Hepatocyte (in vitro differentiated cells): Measurements from ENCODE around the gene AGBL3. TPM values are rescaled to one million over a fixed set of nuclear protein-coding genes. Genes with fewer than 3 reads are reported as not detected.

Experiments
- DNase-seq: peaks from one replicate; pipeline ENCODE4 v3.0.0-alpha.2; 2016; ENCODE audit warnings: low spot score
- H2AFZ ChIP-seq: fragments of 200-600 bp; sonication (generic); 2 replicates; pipeline ENCODE4 v1.6.0; 2016; ENCODE audit warnings: antibody characterized with exemption, mild to moderate bottlenecking
- H3K27ac ChIP-seq: fragments of 200-600 bp; sonication (generic); 2 replicates; pipeline ENCODE4 v1.5.1; 2016; ENCODE audit warnings: mild to moderate bottlenecking
- H3K27me3 ChIP-seq: fragments of 200-600 bp; sonication (generic); 2 replicates; pipeline ENCODE4 v1.6.1; 2016
- H3K36me3 ChIP-seq: fragments of 200-600 bp; sonication (generic); replicated peaks from 2 replicates; pipeline ENCODE4 v1.5.1; 2016; ENCODE audit warnings: low read depth; ENCODE audit not compliant: insufficient read depth
- H3K4me1 ChIP-seq: fragments of 200-600 bp; sonication (generic); 2 replicates; pipeline ENCODE4 v1.5.1; 2016; ENCODE audit warnings: mild to moderate bottlenecking, moderate library complexity; ENCODE audit not compliant: insufficient read depth
- H3K4me2 ChIP-seq: fragments of 200-600 bp; sonication (generic); 2 replicates; pipeline ENCODE4 v1.6.0; 2016
- H3K4me3 ChIP-seq: fragments of 200-600 bp; sonication (generic); 2 replicates; pipeline ENCODE4 v1.5.1; 2016; ENCODE audit warnings: mild to moderate bottlenecking
- H3K79me2 ChIP-seq: fragments of 200-600 bp; sonication (generic); 2 replicates; pipeline ENCODE4 v1.6.0; 2017; ENCODE audit warnings: mild to moderate bottlenecking
- H3K9me2 ChIP-seq: fragments of 200-600 bp; sonication (generic); replicated peaks from 2 replicates; pipeline ENCODE4 v1.6.0; 2017; ENCODE audit warnings: mild to moderate bottlenecking; ENCODE audit not compliant: insufficient read depth
- H3K9me3 ChIP-seq: fragments of 200-600 bp; sonication (generic); 2 replicates; pipeline ENCODE4 v1.5.1; 2016; ENCODE audit warnings: low read depth, mild to moderate bottlenecking
- H4K20me1 ChIP-seq: fragments of 200-600 bp; sonication (generic); 2 replicates; pipeline ENCODE4 v1.6.0; 2016; ENCODE audit warnings: mild to moderate bottlenecking; ENCODE audit not compliant: insufficient read depth, poor library complexity, severe bottlenecking
- CTCF ChIP-seq: fragments of 200-600 bp; sonication (generic); IDR thresholded peaks from 2 replicates; pipeline ENCODE4 v1.5.1; 2016; ENCODE audit warnings: antibody characterized with exemption, mild to moderate bottlenecking; ENCODE audit not compliant: poor library complexity
- EZH2 ChIP-seq: fragments of 200-600 bp; sonication (generic); IDR thresholded peaks from 2 replicates; pipeline ENCODE4 v1.6.1; 2016; ENCODE audit warnings: antibody characterized with exemption, mild to moderate bottlenecking, borderline replicate concordance
- EZH2phosphoT487 ChIP-seq: fragments of 200-600 bp; sonication (generic); IDR thresholded peaks from one replicate; pipeline ENCODE4 v1.6.1; 2018; ENCODE audit warnings: antibody characterized with exemption, mild to moderate bottlenecking, low read depth, moderate library complexity; ENCODE audit not compliant: unreplicated experiment, severe bottlenecking
- WGBS: methylation state at CpG from one replicate; pipeline ENCODE4 v1.1.6; 2016; ENCODE audit warnings: low lambda C conversion rate; ENCODE audit errors: missing lambda C conversion rate; 5-methylcytosine and 5-hydroxymethylcytosine counted together
- polyA plus RNA-seq: library from polyadenylated mRNA; unstranded; fragments of >200 nt; fragmentation: Nextera tagmentation; extraction: Ambion mirVana; gene quantifications from 2 replicates; pipeline ENCODE4 v1.2.1, GENCODE V29; 2016
- total RNA-seq: library from RNA; depleted of rRNA; stranded (reverse); fragments of >200 nt; gene quantifications from 2 replicates; pipeline ENCODE4 v1.2.3, GENCODE V29; 2014

AGBL3 gene
- total and polyA plus RNA-seq, 2 experiments from 2014 or later = 2.3 to 6.4 TPM

DNA sequence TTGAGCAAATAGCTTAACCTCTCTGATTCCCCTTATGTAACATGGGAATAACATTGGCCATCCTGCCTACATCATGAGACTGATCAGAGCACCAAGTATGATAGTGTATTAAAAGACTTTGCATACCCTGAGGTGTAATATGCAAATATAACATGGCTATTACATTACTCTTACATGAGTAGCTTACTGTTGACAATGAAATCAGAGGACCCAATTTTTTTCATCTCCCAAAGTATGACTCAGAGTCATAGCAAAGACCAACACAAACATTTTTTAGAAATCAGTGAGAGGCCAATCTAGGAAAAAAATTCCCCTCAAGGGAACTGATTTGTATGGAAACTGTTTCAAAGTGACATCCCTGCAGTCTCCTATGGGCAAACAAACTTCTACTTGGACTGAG, 114.5 kb downstream of the AGBL3 start:
- no peak for DNase-seq

GRCh38 chr7:135102372-135102771, 116.1 kb downstream of the AGBL3 start:
- Histone ChIP-seq H3K79me2 (no peaks in the 10 kb centered on the region), H3K36me3 (no peaks in the 10 kb centered on the region), H2AFZ (no peak overlapping the region), H3K9me2 (no peaks in the 10 kb centered on the region), H4K20me1 (no peaks in the 10 kb centered on the region), H3K4me1 (no peaks in the 10 kb centered on the region), H3K4me3 (no peak overlapping the region), H3K9me3 (no peaks in the 10 kb centered on the region), H3K27ac (no peak overlapping the region), H3K4me2 (no peak overlapping the region), H3K27me3 (no peaks in the 10 kb centered on the region)
- no peak for DNase-seq
- no peak for TF ChIP-seq EZH2
- TF ChIP-seq EZH2phosphoT487 = no peak
- TF ChIP-seq CTCF = no peak

More for the DNA sequence above, 114.5 kb downstream of the AGBL3 start:
- Histone ChIP-seq H3K79me2 (no peaks in the 10 kb centered on the region), H3K9me2 (no peaks in the 10 kb centered on the region), H3K9me3 (no peaks in the 10 kb centered on the region), H3K4me2 (no peak overlapping the region), H3K27me3 (no peaks in the 10 kb centered on the region), H3K27ac (no peak overlapping the region), H3K4me1 (no peaks in the 10 kb centered on the region), H4K20me1 (no peaks in the 10 kb centered on the region), H3K4me3 (no peak overlapping the region), H2AFZ (no peak overlapping the region), H3K36me3 (no peaks in the 10 kb centered on the region)
- TF ChIP-seq EZH2phosphoT487 = no peak
- TF ChIP-seq CTCF = no peak
- no peak for TF ChIP-seq EZH2

DNA sequence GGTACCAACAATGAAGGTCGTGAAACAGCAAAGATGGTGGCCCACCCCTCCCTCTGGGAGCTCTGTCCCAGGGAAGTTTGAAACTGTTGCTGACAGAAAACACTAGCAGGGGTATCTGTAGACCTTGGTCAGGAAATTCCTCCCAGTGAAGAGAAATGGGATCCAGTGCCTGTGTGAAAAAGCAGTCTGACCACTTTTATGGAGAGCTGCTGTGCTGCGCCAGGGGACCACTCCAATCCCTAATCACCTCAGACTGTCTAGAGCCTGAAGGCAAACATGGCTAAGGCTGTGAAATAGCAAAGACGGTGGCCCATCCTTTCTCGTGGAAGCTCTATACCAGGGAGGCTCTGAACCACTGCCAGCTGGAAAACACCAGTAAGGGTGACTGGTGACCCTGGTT, 123.3 kb downstream of the AGBL3 start:
- Histone ChIP-seq H3K9me3 (no peaks in the 10 kb centered on the region), H2AFZ (no peak overlapping the region), H3K4me2 (no peak overlapping the region), H3K79me2 (no peaks in the 10 kb centered on the region), H3K27ac (no peak overlapping the region), H3K4me1 (no peaks in the 10 kb centered on the region), H3K36me3 (no peaks in the 10 kb centered on the region), H3K9me2 (no peaks in the 10 kb centered on the region), H3K27me3 (no peaks in the 10 kb centered on the region), H3K4me3 (no peak overlapping the region), H4K20me1 (no peaks in the 10 kb centered on the region)
- 70% methylated on average over 4 of the region's 4 CpGs for WGBS
- no peak for TF ChIP-seq CTCF
- no peak for TF ChIP-seq EZH2
- TF ChIP-seq EZH2phosphoT487 = no peak
- DNase-seq = no peak

DNA sequence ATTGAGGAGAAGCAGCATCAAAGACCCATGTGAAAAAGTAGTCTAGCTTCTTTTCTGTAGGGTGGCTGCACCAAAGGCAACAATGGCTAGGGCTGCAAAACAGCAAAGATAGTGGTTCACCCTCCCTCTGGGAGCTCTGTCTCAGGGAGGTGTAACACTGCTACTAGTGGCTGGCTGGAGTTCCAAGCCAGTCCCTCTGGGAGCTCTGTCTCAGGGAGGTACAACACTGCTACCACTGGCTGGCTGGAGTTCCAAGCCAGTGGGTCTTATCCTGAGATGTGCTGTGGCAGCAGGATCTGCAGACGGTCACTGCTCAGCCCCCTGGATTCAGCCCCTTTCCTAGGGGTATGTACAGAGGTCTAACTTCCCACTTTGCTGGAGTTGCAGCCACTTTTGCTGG, 123.7 kb downstream of the AGBL3 start:
- TF ChIP-seq EZH2phosphoT487 (no peak), EZH2 (no peak)

More for the DNA sequence above, 123.7 kb downstream of the AGBL3 start:
- H3K36me3 ChIP-seq = no peaks in the 10 kb centered on the region
- WGBS = 58% methylated on average over 1 of the region's 1 CpG
- H3K4me2 ChIP-seq = no peak overlapping the region
- H3K4me3 ChIP-seq = no peak overlapping the region
- H2AFZ ChIP-seq = no peak overlapping the region
- H3K27ac ChIP-seq = no peak overlapping the region
- H3K4me1 ChIP-seq = no peaks in the 10 kb centered on the region
- H3K9me3 ChIP-seq = no peaks in the 10 kb centered on the region
- no peaks in the 10 kb centered on the region for H4K20me1 ChIP-seq
- H3K79me2 ChIP-seq = no peaks in the 10 kb centered on the region
- DNase-seq = no peak
- no peaks in the 10 kb centered on the region for H3K27me3 ChIP-seq
- no peaks in the 10 kb centered on the region for H3K9me2 ChIP-seq
